SHP77 (cell line): ENCODE results near the gene DNAH17.

Experiments used
- DNase-seq, 2 experiments: peaks; one replicate each; lab custom pipeline; 2025; lab: John Stamatoyannopoulos, UW

DNAH17 gene

DNA sequence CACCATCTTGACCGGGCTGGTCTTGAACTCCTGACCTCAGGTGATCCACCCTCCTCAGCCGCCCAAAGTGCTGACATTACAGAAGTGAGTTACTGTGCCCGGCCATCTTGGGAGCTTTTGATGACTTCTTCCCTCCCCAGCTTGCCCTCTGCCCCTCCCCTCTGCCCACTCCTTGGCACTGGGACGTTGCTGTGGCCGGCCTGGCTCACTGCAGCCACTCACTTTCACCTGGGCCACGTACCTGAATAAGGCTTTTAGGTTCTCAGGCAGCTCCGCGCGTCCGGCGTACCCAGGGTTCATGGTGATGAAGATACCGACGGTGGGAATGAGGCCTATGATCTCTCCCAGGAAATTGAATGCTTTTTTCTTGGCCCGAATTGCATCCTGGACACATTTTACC, 81.6 kb downstream of the DNAH17 start:
- DNase-seq: no peak

DNA sequence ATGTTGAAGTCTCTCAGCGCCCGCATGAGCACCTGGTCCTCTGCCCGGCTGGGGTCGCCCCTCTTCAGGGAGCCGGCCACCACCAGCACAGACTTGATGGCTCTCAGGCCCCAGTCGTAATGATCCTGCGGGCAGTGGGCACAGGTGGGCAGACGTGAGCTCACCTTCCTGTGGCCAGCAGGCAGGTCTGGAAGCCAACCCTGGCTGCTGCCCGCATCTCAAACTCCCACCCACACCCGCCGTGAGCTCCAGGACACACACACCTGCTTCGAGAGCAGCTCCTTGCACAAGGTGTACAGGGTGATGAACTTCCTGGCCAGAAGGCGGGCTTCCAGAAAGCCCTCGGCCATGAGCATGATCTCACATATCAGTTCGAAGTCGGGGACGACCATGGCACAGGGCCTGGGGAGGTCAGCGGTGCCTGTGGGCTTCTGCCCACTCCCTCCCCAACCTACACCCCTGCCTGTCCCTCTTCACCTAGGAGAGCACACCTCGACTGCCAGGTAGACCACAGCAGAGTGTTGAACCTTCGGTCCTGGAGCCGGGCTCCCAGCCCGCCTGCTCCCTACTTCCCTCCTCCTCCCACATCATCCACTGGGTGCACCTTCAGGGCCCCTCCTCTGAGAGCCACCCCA, 82.4 kb downstream of the DNAH17 start:
- no peak for DNase-seq

DNA sequence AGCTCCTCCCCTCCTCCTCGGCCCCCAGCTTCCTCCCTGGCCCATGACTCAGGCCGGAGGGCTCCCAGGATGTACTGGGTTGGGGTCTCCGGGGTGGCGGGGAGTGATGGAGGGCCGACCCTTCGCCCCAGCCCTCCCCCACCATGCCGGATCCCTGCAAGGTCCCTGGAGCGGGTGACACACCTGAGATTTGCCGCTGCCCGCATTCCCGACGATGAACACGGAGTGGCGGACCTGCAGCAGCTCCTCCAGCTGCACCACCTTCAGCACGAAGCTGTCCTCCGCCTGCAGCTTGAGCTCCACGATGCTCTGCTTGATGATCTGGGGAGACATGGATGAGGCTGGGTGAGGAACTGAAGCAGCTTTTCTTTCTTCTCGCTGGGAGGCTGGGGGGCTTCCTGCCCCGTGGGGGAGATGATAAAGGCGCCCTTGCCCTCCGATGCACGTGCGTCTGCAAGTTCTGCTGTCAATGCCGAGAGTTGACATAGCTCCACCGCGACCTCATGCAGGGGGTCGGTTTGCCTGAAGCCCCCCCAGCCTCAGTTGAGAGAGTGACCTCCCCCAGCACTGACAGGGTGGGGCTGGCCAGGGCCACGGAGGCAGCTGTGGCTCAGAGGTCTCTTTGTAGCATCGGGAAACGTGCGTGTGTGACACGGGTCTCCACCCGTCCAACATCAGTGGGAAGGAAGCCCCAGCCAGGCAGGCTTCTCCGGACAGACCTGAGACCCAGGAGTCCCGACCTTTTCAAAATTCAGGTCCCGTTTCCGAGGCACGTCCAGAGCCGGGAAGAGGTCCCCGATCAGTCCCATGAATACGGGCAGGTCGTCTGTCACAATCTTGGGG, 83.1 kb downstream of the DNAH17 start:
- DNase-seq: no peak

DNA sequence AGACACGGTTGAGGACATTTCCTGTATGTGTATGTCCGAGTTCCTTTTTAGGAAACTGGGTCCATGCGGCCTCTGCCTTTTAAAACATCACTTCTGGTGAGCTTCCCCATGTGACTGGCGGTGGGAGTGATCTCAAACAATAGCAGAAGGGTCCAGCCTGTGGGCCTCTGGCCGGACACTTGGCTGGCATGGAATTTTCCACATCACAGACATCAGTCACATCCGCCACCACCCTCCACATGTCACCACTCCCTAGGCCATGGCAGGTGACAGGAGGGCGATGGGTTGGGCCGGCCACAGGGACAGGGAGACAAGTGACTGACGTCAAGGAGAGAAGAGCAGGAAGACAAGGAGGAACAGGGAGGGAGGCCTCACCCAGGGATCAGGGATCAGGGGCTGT, 83.7 kb downstream of the DNAH17 start:
- DNase-seq: peak; percentile 20 to 44

DNA sequence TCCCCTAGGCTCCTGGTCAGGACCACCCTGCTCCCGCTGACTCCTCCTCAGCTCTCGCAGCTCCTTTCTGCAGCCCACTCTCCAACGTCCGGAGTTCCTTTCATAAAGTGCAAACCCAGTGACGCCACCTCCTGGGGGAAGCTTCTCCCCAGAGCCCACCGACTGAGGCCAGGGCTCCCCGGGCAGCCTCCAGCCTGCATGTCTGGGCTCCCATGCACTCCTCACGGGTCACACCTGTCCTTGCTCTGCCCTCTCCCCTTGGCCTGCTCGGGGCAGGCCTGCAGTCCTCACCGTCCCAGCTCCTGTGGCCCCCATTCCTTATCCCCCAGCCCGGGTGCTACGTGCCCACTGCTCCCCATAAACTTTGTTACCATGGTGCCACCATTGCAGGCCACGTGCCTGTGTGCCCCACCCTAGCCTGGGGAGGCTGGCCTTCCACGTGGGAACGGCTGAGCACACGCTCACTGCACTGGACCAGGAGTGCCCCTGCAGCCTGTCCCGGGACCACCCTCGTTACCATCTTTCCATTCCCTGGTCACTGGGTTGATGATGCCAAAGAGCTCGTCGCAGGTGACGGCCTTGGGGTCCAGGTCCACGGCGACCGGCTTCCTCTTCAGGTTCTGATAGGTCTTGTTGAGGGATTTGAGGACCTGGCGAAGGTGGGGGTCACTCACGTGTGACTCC, 84.9 kb downstream of the DNAH17 start:
- DNase-seq: no peak

DNA sequence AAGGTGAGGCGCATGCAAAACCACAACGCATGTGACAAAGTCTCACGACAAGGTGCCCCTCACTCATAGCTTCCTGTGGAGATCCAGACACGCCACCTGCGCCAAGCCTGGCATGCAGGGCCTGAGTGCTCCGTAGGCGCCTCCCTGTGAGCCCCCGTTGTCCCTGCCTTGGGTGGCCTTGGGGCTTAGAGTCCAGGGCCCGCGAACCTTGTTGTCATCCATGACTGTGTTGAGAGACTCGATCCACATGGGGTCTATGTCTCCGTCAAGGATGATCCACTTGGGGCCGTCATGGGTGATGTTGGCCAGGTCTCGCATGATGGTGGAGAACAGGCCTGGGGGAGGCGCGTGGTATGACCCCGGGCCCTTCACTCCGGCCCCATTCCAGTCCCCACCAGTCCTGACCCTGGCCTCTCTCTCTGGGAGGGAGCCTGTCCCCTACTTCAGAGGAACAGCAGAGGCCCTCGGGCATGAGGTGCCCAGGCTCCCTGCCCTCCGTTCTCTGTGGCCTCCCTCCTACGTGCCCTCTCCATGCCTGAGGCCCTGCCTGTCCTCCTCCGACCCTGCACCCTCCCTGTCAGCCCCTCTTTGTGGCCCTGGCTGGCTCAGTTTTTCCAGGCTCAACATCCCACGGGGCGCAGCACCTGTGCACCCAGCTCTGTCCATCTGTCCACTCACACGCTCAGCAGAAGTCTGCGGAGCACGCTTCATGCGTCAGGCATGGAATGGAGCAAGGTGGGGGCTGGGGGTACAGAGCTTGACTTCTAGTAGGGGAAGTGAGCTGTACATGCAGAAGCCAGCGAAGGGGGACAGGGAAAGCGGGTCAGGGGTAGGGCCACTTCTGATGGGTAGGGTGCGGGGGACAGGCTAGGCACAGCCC, 85.7 kb downstream of the DNAH17 start:
- DNase-seq: no peak

DNA sequence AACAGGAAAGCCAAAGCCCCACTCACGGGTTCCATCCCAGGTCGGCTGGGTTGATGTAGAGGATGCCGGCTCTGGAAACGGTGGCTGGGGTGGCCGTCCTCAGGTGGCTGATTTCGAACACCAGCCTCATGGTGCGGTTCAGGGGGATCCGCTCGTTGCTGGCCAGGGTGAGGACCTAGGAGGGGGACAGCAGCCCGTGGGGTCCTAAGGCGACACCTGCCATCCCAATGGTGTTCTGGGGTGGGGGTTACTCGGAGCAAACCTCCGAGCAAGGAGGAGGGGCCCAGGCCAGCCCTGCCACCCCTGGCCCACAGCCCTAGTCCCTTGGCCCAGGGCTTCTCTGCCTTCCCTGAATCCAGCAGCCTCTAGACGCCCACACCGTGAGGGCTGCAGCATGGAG, 86.5 kb downstream of the DNAH17 start:
- no peak for DNase-seq

DNA sequence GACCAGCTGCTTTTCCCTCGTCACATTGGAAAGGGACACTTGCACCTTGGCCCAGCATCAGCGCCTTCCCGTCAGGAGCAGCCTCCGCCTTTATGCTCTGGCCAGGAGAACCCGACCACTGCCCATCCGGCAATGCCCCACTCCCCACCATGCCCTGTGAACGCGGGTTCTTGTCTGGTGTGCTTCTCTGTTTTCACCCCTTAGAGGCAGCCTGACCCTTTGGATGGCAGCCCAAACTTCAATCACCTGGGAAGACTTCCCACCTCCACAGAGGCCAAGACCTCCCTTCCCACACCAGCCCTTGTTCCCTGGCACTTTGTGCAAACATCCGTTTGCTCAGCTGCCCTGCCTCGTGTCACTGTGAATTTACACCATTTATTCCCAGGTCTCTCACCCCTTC, 87.0 kb downstream of the DNAH17 start:
- DNase-seq: no peak

DNA sequence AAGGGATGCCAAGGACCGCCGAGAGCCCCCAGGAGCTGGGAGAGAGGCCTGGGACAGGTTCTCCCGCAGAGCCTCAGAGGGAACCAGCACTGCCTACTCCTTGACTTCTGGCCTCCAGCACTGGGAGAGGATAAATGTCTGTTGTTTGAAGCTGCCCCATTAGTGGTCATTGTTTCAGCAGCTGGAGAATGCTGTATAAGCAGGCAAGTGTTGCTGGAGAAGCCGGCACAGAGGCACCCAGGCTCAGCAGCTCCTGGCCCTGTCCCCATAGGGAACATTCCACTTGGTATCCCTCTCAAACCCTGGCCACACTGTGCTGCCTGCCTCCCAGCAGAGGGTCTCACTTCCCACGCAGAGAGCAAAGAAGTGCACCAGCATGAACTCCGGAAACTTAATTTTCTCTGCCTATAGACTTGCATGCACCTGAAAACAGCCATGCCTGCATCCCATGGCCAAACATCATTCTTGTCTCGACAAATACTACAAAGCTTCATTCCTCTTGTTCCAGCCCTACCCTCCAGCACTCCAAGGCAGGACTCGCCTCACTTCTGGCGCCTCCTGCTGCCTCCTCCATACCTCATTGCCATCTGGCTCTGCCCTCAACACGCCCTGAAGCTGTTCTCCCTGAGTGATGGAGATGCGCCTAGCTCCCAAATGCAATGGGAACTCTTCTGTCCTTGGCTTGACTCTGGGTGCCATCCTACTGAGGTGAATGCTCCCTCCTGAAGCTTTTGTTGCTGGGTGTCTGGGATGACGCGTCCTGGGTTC, 88.1 kb downstream of the DNAH17 start:
- DNase-seq: no peak

DNA sequence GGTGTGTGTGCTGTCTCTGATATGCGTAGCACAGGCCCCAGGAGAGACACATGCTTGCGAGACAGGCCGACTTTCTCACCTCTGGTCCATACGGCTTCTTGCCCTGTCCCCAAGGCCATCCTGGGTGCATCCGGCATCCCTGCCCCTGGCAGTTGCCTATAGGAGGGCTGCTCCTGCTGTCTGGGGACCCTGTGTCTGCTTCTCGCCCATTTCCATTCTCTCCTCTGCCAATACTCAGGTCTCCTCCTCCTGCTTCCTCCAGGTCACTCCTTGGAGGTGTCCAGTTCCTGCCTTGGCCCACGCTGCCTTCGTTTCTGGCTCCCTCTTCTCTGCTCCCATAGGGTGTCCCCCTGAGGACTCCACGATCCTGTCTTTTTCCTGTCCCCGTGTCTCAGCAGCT, 89.0 kb downstream of the DNAH17 start:
- DNase-seq: no peak

DNA sequence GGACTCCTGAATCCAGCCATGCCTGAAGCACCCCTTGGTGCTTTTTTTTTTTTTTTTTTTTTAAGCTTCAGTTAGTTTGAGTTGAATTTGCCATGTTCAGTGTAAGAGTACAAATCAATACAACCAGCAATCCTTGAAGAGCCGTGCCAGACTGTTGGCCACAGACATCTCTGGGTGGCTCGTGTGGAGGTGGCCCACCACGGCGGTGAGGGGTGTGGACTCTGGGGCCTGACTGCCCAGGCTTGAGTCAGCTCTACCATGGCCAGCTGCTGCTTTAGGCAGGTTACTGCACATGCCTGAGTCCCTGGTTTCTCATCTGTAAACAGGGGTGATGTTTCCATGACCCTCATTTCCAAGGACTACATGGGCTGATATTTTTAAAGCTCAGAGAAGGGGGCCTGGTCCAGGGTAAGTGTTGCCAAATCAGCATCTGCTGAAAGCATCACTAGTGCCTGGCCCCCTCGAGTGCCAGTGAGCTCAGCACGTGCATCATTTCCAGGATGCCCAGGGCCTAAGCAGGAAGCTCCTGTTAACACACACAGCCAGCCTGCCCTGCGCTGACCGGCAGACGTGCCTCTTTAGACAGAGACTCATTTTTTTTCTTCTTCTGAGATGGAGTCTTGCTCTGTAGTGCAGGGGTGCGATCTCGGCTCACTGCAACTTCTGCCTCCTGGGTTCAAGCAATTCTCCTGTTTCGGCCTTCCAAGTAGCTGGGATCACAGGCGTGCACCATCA, 90.1 kb downstream of the DNAH17 start:
- no peak for DNase-seq

DNA sequence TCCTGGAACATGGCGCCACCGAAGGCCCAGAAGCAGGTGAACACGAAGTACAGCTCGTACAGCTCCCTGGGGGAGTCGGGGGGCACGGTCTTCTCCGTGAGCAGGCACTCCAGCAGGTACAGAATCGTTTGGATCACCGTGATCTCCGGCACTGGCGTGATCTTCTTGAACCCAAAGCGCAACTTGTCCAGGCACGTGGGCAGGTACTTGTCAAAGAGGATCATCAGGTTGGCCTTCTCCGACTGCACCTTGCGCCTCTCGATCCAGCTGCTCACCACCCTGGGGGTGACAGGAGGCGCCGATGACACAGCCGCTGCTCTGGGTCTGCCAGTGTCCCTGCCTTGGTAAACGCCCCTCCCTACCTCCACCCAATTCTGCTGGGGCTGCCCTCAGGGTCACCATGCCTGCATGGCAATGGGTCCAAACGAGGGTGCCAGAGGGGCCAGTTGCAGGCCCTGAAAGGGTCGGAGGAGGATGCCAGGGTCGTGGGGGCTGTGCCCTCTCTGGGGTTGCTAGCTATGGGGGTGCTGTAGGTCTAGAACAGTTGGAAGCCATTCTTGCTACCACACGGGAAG, 90.9 kb downstream of the DNAH17 start:
- no peak for DNase-seq

DNA sequence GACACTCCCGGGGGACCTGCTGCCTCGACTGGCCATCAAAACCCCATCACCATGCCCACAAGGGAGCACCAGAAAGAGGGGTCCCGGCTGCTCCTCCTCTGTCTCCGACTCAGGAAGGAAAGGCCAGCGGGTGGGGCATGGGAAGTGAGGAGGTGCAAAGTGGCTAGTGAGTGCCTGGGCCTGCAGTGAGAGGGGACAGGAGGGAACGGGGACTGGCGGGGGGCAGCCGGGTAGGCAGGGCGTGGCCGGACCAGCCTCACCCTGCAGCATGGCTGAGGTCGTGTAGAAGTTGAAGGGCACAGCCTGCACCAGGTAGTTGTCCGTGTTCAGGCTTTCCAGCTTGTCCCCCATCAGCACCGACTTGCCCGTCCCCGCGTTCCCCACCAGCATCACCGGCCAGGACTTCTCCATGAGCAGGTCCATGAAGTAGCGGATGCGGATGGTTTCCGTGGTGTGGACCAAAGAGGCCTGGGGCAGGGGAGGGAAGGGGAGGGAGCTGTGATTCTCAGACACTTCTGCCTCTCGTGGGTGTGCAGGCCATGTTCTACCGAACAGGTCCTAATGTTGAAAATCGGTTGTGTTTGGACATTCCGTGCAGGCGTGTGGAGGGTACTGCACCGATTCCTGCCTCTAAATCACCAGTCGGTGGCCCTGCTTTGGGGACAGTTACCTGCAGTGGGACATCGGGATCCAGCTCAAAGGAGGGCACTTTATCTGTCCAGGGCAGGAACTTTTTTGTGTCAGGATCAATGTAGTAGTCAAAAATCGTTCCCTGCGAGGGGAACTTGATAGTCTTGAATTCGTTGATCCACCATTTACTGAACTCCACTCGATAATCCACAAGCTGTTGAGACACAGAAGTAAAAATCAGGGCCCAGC, 91.7 kb downstream of the DNAH17 start:
- no peak for DNase-seq

DNA sequence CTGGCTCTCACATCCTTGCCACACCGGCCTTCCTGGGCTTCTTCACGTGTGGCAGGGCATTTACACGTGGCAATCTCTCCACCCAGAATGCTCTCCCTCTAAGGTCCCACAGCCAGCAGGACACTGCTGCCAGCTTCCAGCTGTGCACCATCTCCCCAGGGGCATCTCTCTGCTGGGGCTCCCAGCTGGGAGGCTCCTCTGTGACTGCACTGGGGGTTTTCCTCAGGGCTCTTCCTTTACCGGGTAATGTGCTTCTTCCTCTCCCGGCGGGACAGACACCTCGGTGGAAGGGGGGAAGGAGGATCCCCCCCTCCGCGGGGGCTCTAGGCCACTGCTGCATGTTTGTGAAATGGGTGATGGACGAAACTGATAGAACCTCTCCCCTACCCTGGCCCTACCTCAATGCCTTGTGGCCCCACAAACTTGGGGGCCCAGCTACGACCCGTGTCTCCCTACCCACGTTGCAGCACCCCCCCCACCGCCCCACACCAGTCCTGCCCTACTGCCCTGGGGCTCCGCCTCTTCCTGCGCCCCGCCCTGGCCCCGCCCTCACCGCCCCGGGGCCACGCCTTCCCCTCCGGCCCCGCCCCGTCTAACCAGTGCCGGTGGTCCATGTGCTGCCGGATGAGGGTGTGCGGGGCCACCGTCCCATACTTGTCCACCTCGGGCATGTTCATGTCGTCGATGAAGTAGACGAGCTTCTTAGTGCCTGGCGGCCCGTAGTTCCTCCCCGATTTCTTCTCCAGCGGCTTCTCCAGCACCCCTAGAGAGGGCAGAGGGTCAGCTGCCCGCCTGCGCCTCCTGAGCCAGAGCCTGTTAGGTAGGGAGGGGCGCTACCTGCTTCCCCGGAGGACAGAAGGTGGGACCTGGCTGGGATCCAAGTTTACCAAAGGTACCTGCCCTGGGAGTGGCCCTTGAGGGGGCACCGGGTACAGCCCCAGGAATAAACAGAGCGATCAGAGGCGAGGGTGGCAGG, 92.6 kb downstream of the DNAH17 start:
- peak in 1 of 2 experiments; percentile 39 for DNase-seq

DNA sequence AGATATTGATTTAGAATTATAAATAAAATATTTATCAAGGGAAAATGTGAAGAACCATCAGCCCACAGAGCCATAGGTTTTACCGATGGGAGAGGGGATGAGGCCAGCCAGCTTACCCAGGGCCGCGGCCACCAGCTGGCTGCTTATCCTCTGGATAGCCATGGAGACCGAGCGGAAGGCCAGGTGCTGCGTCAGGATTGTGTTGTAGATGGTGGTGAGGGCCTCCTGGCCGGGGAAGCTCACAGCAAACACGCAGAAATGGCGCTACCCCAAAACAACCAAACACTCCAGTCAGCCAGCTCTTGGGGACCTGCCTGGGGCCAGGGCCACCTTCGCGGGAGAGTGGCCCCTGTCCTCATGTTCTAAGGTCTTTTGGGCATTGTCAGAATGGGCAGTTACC, 97.8 kb downstream of the DNAH17 start:
- peak; percentile 53 to 72 for DNase-seq

DNA sequence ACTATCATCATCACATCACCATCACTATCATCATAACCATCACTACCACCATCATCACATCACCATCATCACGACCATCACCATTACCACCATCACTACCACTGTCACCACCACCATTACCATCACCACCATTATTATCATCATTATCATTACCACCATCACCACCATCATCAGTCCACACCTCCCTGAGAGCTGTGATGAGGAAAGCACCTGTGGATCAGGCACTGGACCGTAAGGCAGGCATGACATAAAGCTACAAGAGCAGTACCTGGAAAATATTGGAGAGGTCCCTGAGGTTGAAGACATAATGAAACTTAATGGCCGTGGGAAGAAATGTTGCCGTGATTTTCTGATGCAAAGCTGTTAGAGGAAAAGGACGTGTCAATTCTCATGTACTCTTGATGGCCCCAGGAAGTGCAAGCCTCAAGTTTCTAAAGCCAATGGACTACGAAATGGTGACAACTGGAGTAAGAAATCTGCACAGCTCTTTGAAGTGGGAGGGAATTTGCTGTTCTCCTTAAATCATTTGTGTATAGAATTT, 98.4 kb downstream of the DNAH17 start:
- no peak for DNase-seq

DNA sequence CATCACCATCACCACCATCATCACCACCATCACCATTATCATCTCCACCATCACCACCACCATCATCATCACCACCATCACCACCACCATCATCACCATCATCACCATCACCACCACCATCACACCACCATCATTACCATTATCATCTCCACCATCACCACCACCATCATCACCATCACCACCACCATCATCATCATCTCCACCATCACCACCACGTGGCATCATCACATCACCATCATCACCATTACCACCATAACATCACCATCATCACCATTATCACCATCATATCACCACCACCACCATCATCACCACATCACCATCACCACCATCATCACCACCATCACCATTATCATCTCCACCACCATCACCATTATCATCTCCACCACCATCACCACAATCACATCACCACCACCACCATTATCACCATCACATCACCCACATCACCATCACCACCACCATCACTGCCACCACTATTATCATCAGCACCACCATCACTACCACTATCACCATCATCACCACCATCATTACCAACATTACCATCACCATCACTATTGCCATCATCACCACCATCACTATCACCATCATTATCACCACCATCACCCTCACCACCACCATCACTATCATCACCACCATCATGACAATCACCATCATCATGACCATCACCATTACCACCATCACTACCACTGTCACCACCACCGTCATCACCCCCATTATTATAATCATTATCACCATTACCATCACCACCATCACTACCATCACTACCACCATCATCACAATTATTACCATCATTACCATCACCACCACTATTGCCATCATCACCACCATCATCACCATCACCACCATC, 99.1 kb downstream of the DNAH17 start:
- DNase-seq: no peak
